ENCODE data around the gene RAB40C.

Gene RAB40C

GRCh38 chr16:638836-639235 lies 49.0 kb downstream of the RAB40C start:
- Histone ChIP-seq H3K4me1 (ENCODE audit: low read length) (peaks cover 26% of the 10 kb centered on the region), H3K27me3 (ENCODE audit: low read depth, low read length) (no peaks in the 10 kb centered on the region), H3K36me3 (replicated peaks; ENCODE audit: low read depth, low read length) (peaks cover 13% of the 10 kb centered on the region), H2AFZ (ENCODE audit: low read depth, low read length) (no peak overlapping the region), H3K9me3 (ENCODE audit: insufficient read depth, low read length) (no peaks in the 10 kb centered on the region), H3K4me2 (ENCODE audit: low read length) (no peak overlapping the region), H4K20me1 (ENCODE audit: insufficient read depth, low read length) (peaks cover 10% of the 10 kb centered on the region; the same call in 1 of the 2 replicates), H3K27ac (ENCODE audit: low read length) (no peak overlapping the region), H3K4me3 (ENCODE audit: low read length) (no peak overlapping the region), H3K9ac (ENCODE audit: low read length) (no peak overlapping the region), H3K79me2 (ENCODE audit: low read length) (peaks cover 38% of the 10 kb centered on the region)
- TF ChIP-seq EZH2phosphoT487 (IDR thresholded peaks at IDR 0.05; ENCODE audit: low read depth) = no peak

DNA sequence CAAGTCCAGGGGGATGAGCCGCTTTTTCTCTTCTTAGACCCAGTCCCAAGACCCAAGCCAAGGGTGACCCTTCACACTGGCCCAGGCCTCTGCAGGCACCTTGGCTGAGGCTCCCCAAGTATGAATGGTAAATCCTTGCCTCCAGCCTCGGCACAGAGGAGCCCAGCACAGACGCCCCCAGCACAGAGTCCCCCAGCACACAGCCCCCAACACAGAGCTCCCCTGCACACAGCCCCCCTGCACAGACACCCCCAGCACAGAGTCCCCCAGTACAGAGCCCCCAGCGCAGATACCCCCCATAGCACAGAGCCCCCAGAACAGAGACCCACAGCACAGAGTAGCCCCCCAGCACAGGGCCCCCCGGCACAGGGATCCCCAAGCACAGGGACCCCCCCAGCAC lies 50.7 kb downstream of the RAB40C start:
- Histone ChIP-seq H3K4me1 (ENCODE audit: low read length) (peaks cover 19% of the 10 kb centered on the region), H4K20me1 (ENCODE audit: insufficient read depth, low read length) (no peaks in the 10 kb centered on the region), H3K4me2 (ENCODE audit: low read length) (peak overlapping the region; percentile 95), H3K79me2 (ENCODE audit: low read length) (peaks cover 33% of the 10 kb centered on the region), H3K4me3 (ENCODE audit: low read length) (peak overlapping the region; percentile 82), H3K27ac (ENCODE audit: low read length) (no peak overlapping the region), H3K9me3 (ENCODE audit: insufficient read depth, low read length) (no peaks in the 10 kb centered on the region), H2AFZ (ENCODE audit: low read depth, low read length) (no peak overlapping the region), H3K36me3 (replicated peaks; ENCODE audit: low read depth, low read length) (peaks cover 3% of the 10 kb centered on the region), H3K27me3 (ENCODE audit: low read depth, low read length) (no peaks in the 10 kb centered on the region), H3K9ac (ENCODE audit: low read length) (peak overlapping the region; percentile 90; the same call in 1 of the 2 replicates)
- TF ChIP-seq CTCF (IDR thresholded peaks at IDR 0.05; ENCODE audit: low read depth, low read length) (no peak), EZH2phosphoT487 (IDR thresholded peaks at IDR 0.05; ENCODE audit: low read depth) (no peak)

DNA sequence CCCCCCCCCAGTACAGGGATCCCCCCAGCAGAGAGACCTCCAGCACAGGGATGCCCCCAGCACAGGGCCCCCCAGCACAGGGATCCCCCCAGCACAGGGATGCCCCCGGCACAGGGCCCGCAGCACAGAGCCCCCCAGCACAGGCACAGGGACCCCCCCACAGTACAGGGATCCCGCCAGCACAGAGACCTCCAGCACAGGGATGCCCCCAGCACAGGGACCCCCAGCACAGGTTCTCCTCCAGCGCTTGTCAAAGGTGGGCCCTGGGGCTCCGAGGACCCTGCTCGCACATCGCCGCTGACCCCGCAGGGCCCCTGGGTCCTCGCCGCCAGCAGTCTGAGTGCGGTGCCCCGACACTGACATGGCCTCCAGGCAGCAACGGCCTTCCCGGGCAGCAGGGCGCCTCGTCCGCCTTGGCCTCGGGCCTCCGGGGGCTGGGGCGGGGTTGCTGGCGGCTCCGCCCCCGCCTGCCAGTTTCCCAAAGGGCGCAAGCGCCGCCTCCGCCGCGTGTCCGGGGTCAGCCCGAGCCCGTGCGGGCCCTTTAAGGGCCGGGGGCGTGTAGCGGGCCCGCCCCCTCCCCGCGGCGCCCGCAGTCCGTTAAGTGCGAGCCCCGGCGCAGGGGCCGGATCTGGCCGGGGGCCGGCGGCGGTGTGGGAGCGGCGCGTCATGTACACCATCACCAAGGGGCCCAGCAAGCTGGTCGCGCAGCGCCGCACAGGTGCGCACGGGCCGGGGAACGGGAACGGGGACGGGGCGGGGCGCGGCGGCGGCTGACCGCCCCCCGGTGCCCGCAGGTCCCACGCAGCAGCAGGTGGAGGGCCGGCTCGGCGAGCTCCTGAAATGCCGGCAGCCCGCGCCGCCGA lies 51.7 kb downstream of the RAB40C start, which contains the start of gene MCRIP2:
MCRIP2 (plus strand) TSS at position 503 of the 863 bp plus-strand sequence; CDS start at position 667, 164 bp downstream.
- H3K9ac ChIP-seq (ENCODE audit: low read length) = peak within 1 kb of the TSS; percentile 90
- H3K4me3 ChIP-seq (ENCODE audit: low read length) = peak within 1 kb of the TSS; percentile 82
- H4K20me1 ChIP-seq (ENCODE audit: insufficient read depth, low read length) = peaks cover 7% of the 10 kb centered on the region; the same call in 1 of the 2 replicates
- peak within 1 kb of the TSS; percentile 55 for H3K27ac ChIP-seq (ENCODE audit: low read length)
- H3K27me3 ChIP-seq (ENCODE audit: low read depth, low read length) = no peaks in the 10 kb centered on the region
- peaks cover 29% of the 10 kb centered on the region for H3K79me2 ChIP-seq (ENCODE audit: low read length)
- no peak for TF ChIP-seq CTCF (IDR thresholded peaks at IDR 0.05; ENCODE audit: low read depth, low read length)
- TF ChIP-seq EZH2phosphoT487 (IDR thresholded peaks at IDR 0.05; ENCODE audit: low read depth) = no peak
- H3K4me1 ChIP-seq (ENCODE audit: low read length) = peaks cover 19% of the 10 kb centered on the region
- H3K36me3 ChIP-seq (replicated peaks; ENCODE audit: low read depth, low read length) = peaks cover 3% of the 10 kb centered on the region
- H2AFZ ChIP-seq (ENCODE audit: low read depth, low read length) = peak within 1 kb of the TSS; percentile 73; the same call in 1 of the 2 replicates
- peak within 1 kb of the TSS; percentile 95 for H3K4me2 ChIP-seq (ENCODE audit: low read length)
- no peaks in the 10 kb centered on the region for H3K9me3 ChIP-seq (ENCODE audit: insufficient read depth, low read length)

DNA sequence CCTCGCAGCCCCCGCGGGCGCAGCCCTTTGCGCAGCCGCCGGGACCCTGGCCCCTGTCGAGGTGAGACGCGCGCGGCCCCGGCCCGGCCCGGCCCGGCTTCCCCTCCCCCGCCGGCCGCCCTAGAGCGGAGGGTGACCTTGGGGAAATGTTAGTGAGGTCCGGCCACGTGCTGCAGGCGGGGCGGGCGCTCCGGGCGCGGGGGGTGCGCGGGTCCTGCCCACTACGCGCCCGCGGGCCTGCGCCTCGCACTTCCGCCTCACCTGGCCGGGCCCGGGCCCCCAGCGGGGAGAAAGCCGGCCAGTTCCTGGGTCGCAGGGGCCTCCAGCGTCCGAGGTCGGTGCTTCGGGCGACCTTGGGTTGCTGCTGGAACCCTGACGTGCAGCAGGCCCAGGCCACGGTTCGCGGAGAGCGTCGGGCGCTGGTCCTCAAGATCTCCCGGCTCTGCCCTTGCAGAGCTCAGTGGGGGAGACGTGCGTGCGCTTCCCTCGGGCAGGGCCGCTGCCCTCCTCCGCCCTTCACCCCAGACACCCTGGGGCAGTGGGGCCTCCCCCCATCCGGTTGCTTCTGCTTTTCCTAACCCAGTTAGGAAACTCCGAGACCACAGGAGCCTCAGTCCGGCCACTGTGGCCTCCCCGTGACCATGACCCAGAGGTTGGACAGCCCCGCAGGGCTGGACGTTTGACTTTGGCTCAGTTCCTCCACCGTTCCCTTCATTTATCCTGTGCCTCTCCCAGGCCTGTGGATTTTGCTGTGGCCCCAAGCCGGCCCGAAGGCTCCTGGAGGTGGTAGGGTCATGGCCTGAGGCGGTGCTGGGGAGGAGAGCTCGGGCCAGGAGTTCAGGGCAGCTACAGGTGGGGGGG lies 52.6 kb downstream of the RAB40C start:
- H4K20me1 ChIP-seq (ENCODE audit: insufficient read depth, low read length) = peaks cover 7% of the 10 kb centered on the region; the same call in 1 of the 2 replicates
- H3K27me3 ChIP-seq (ENCODE audit: low read depth, low read length) = no peaks in the 10 kb centered on the region
- H3K36me3 ChIP-seq (replicated peaks; ENCODE audit: low read depth, low read length) = peaks cover 3% of the 10 kb centered on the region
- peaks cover 17% of the 10 kb centered on the region for H3K4me1 ChIP-seq (ENCODE audit: low read length)
- peak overlapping the region; percentile 95 for H3K4me2 ChIP-seq (ENCODE audit: low read length)
- peak overlapping the region; percentile 82 for H3K4me3 ChIP-seq (ENCODE audit: low read length)
- peaks cover 35% of the 10 kb centered on the region for H3K79me2 ChIP-seq (ENCODE audit: low read length)
- no peak overlapping the region for H2AFZ ChIP-seq (ENCODE audit: low read depth, low read length)
- no peaks in the 10 kb centered on the region for H3K9me3 ChIP-seq (ENCODE audit: insufficient read depth, low read length)
- TF ChIP-seq EZH2phosphoT487 (IDR thresholded peaks at IDR 0.05; ENCODE audit: low read depth) = no peak
- TF ChIP-seq CTCF (IDR thresholded peaks at IDR 0.05; ENCODE audit: low read depth, low read length) = no peak
- H3K27ac ChIP-seq (ENCODE audit: low read length) = peak overlapping the region; percentile 55
- peak overlapping the region; percentile 90 for H3K9ac ChIP-seq (ENCODE audit: low read length)
